22Rv1 (cell line): ENCODE measurements around the gene HES5.

Experiments used
- ZFX ChIP-seq: fragments of 450-650 bp; IDR thresholded peaks from 2 replicates; pipeline ENCODE4 v1.6.1; 2017; ENCODE audit warnings: antibody characterized with exemption, borderline replicate concordance
- TF ChIP-seq, protein P1 (sequence below): fragments of 450-650 bp; IDR thresholded peaks from 2 replicates; pipeline ENCODE4 v1.5.1; 2017; ENCODE audit warnings: mild to moderate bottlenecking

DNA sequence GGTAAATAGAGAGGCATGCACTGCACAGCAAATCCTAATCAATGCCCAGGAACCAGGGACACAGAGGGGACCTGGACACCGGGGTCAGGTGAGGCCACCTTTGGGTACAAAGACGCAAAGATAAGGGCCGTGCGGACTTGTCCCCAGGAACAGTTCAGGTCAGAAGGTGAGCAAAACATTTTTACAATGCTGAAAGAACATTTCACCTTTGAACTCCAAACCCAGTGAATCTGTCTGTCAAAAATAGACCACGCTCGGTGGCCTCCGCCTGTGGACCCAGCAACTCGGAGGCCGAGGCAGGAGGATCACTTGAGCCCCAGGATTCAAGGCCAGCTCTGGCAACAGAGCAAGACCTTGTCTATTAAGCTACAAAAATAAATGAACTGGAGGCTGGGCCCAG, 41.3 kb upstream of the HES5 start:
- TF ChIP-seq, protein P1, sequence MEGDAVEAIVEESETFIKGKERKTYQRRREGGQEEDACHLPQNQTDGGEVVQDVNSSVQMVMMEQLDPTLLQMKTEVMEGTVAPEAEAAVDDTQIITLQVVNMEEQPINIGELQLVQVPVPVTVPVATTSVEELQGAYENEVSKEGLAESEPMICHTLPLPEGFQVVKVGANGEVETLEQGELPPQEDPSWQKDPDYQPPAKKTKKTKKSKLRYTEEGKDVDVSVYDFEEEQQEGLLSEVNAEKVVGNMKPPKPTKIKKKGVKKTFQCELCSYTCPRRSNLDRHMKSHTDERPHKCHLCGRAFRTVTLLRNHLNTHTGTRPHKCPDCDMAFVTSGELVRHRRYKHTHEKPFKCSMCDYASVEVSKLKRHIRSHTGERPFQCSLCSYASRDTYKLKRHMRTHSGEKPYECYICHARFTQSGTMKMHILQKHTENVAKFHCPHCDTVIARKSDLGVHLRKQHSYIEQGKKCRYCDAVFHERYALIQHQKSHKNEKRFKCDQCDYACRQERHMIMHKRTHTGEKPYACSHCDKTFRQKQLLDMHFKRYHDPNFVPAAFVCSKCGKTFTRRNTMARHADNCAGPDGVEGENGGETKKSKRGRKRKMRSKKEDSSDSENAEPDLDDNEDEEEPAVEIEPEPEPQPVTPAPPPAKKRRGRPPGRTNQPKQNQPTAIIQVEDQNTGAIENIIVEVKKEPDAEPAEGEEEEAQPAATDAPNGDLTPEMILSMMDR = no peak
- TF ChIP-seq ZFX = no peak
